Measurements from ENCODE around the gene LRP11.
A peak's percentile ranks its signal among the peaks of the same experiment; 100 is the strongest.
"Not testable (repeated sequence)": the region's sequence is repeated elsewhere in the genome, so short reads cannot be mapped to it uniquely, and the experiment has no call there.

Gene LRP11

GRCh38 chr6:149848343-149848742 lies 15.8 kb downstream of the LRP11 start:
- DNase-seq (ENCODE audit: low spot score) = not testable (repeated sequence)

DNA sequence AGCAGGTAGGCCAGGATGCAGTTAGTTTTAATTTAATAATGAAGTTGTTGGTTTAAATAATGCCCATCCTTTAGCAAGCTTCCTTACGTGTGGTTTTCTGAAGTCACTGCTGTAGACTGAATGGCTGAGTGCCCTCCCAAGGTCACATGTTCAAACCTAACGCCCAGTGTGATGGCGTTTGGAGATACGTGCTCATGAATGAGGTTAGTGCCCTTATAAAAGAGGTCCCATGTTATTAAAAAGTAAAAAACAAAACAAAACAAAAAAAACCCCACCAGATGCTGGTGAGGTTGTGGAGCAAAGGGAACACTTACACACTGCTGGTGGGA lies 16.3 kb downstream of the LRP11 start:
- DNase-seq (ENCODE audit: low spot score) = no peak

DNA sequence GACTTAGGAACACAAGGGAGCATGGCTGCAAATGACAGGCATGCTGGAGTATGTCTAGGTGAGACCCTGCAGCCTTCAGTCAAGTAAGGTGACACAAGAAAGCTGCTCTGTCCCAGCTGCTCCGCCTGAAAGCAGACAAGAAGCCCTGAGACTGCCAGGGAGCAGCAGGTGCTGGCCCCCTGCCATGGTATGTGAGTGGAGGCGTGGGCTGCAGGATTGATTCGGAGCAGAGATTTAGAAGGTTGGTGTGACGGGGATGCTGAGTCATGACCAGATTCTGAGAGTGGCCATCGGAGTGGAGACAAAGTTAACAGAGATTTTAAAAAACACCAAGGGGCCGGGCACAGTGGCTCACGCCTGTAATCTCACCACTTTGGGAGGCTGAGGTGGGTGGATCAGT lies 17.8 kb downstream of the LRP11 start:
- no peak for DNase-seq (ENCODE audit: low spot score)

DNA sequence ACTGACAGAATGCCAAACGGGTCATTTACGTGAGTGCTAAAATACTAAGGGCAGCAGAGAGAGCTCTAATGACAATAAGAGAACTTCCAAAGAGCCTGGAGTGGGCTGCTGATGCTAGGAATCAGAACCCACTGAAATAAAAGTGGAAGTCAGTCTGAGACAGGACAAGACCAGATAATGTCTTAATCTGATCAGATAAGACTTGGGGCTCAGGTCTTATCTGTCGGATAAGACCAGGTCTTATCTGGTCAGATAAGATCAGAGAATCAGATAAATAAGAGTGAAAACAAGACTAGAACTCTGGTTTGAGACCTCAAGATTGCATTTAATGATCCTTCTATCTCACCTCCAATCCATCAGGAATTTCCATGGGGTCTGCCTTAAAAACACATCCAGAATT lies 18.6 kb downstream of the LRP11 start:
- no peak for DNase-seq (ENCODE audit: low spot score)

DNA sequence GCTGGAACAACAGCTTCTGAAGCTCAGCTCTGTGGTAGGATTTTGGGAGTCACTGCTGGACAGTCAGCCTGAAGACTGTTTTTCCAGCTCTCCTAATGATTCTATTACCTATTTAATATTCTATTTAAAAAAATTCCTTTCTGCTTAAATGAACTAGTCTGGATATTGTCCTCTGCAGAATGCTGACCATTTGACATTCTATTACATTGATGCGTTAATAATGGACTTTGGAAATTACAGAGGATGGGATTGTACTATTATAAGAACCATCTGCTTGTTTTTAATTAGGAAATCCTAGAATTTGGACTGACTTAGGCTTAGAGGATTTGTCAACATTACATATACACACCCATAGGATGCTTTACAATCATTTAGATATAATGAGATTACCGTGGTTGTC lies 19.7 kb downstream of the LRP11 start:
- DNase-seq (ENCODE audit: low spot score) = no peak

DNA sequence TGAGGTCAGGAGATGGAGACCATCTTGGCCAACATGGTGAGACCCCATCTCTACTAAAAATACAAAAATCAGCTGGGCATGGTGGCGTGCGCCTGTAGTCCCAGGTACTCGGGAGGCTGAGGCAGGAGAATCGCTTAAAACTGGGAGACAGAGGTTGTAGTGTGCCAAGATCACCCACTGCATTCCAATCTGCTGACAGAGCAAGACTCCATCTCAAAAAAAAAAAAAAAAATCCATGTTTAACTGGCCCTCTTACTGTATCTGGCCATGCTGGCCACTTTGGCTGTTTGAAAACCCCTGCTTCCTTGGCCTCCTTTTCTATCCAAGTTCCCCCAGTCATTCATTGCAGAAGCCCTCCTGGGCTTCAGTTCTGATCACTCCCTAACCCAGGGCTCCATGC lies 20.1 kb downstream of the LRP11 start:
- not testable (repeated sequence) for DNase-seq (ENCODE audit: low spot score)

DNA sequence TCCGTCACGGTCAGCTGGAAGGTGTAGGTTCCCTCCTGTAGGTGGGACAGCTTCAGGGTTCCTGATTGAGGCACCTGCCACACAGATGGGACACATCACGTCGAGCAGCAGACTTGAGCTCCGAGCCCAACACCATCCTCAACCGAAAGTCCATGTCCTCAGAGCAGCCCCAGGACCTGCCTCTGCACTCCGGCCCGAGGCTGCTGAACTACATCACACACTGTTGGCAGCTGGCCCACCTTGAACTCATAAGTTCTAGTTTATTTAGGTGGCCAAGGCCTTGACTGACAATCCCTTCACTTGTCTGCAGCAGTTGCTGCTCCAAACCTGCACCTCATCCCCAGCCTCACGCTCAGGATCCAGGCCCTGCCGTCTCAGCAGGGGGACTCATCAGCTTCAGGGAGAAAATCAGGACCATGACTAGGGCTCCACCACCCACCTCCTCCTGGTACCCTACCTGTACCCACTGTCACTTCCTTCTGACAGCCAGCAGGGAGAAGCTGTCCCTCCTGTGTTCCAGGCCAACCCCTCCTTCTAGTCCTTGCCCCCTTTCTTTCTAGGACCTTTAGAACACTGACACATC lies 21.0 kb downstream of the LRP11 start:
- no peak for DNase-seq (ENCODE audit: low spot score)

DNA sequence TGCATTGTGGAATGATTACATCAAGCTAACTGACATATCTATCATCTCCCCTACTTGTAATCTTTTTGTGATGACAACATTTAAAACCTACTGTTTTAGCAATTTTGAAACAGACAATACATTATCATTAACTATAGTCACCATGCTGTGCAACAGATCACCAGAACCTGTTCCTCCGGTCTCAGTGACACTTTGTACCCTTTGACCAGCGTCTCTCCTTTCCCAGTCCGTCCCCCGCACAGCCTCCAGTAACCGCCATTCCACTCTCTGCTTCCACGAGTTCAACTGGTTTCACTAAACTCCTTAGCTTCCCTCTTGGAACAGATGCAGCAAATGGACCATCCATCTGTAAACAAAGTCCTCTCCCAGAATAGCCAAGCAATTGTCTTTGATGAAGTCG lies 21.8 kb downstream of the LRP11 start:
- no peak for DNase-seq (ENCODE audit: low spot score)

- no peak for DNase-seq (ENCODE audit: low spot score)
These were observed 23.6 kb downstream of the LRP11 start for GRCh38 chr6:149840345-149841075.

DNA sequence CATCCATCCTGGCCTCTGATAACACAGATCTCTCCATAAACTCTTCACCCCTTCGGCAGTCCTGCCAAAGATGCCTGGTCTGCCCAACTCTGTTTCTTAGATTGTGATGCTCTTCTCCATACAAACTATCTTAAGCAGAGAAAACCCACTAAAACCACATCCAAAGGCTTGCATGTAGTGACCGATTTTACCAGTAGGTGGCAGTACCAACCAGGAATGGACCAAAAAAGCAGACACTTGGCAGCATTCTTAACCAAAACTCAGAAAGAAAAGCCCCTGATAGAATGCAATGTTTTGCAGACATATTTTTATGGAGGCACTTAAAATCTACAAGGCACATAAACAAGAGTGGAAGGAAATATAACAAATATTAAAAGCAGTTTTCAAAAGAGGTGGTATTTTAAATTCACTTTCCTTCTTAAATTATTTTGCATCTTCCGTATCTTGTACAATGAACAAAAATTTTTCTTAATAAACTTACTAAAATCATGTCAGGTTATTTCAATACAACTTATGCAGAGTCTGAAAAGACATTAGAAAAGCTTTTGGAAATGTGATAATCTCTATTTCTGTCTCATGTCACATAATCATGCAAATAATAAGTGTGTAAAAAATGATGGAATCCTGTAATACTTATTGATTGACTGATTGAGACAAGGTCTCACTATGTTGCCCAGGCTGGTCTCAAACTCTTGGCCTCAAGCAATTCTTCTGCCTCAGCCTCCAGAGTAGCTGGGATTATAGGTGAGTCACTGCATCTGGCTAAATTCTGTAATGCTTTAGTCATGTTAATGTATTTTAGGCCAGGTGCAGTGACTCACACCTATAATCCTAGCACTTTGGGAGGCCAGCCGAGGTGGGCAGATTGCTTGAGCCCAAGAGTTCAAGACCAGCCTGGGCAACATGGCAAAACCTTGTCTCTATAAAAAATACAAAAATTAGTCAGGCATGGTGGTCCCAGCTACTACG lies 29.4 kb downstream of the LRP11 start:
- DNase-seq (ENCODE audit: low spot score) = peak; percentile 68

DNA sequence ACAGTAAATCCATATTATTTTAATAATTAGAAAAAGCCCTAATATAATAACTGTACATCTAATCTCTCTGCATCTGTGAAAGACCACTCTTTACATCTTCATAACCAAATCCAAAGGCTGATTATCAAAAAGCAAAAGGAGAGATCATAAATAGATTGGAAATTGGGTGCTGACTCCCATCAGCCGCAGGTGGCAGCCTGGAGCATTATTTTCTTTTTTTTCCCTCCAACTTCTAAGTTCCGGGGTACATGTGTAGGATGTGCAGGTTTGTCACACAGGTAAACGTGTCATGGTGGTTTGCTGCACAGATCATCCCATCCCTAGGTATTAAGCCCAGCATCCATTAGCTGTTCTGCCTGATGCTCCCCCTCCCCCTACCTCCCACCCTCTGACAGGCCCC lies 30.5 kb downstream of the LRP11 start:
- no peak for DNase-seq (ENCODE audit: low spot score)

DNA sequence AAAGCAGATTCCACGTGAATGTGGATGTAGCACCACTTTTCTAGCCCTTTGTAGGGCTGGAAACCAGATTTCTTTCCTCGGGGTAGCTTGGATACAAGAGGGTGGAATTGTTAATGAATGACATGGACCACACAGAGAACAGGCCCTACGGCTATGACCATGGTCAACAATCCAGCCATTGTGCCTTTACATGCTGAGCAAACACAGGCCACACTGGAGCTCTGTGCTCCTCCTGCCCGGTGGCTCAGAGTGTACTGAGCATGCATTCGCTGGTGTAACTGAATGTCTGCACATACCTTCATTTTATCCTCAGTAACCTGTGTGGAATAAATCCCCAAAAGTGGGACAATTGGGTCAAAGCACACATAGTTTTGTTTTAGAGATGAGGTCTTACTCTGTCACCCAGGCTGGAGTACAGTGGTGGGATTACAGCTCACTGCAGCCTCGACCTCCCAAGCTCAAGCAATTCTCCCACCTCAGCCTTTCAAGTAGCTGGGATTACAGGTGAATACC lies 32.8 kb downstream of the LRP11 start:
- DNase-seq (ENCODE audit: low spot score) = no peak

DNA sequence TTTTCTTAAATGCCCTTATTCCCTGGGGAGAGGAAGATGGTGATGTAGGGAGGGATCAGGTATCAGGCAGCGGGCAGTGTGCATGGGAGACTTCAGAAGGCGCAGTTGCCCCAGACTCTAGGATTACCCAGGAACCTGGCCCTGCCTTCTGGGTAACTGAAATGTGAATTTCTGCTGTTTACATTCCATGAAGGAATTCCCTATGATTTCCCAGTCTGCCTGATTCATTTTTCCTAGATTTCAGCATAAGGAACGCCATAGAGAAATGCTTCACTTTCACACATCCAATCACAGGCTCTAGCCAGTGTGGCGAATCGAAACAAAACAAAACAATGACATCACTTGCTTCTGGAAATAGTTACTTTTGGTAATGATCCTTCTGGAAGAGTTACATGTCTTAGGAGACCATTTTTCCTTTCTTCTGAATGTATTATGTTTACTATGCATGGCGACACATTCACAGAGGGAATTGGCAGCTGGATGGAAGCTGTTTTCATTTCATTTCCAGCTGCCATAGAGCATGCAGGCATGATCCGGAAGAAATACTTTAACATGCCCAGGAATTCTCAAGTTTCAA lies 33.3 kb downstream of the LRP11 start:
- DNase-seq (ENCODE audit: low spot score) = no peak

DNA sequence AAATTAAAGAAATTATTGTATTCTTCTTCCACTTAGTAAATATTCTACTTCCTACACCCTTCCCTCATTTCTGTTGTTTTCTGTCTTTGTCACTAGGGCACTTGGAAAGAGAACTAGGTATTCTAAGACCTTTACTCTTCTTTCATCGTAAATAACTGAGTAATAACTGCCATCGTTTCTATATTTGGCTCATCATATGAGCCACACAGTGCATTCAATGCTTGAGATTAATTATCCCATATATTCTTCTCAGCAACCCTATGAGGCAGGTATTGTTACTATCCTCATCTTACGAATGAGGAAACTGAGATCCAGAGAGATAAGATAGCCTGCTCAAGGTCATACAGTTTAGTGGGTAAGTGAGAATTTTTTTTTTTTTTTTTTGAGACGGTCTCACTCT lies 38.9 kb downstream of the LRP11 start:
- no peak for DNase-seq (ENCODE audit: low spot score)

- no peak for DNase-seq (ENCODE audit: low spot score)
These were observed 41.1 kb downstream of the LRP11 start for GRCh38 chr6:149823013-149823412.

DNA sequence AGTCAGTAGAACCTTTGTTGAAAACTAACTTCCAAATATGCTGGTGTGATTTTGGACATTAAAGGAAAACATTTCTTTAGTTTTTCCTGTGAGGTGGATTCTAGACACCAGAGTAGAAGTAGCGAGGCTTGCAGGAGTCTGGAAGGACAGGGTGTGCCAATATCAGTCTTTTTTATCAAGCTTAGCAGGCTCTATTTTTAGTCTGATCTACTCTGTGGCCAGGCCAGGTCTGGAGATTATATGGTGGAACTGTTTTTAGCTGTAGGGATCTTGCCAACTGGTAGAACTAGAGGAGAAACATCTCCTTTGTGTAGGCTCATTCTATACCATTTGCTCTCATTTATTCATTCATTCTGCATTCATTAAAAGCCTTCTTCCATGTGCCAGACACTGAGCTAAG lies 42.7 kb downstream of the LRP11 start:
- no peak for DNase-seq (ENCODE audit: low spot score)

DNA sequence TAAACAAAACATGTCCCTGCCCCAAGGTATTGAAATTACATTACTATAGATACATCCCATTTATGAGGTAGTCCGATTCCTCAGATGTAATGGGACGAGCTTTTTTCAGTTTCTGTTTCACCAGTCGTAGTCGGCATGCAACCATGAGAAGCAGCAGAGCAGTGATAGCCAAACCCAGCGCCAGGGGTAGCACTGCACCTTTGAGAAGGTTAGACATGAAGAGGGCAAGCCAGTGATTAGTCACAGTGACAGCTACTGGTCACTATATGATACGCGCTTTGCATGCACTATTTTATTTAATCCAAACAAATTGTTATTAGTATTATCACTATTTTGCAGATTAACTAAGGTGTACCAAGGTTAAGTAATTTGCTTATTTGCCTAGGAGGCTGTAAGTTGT lies 43.7 kb downstream of the LRP11 start:
- DNase-seq (ENCODE audit: low spot score) = no peak

GRCh38 chr6:149815788-149816187 lies 48.4 kb downstream of the LRP11 start:
- no peak for DNase-seq (ENCODE audit: low spot score)

- DNase-seq (ENCODE audit: low spot score) = no peak
These were observed 50.8 kb downstream of the LRP11 start for GRCh38 chr6:149813351-149813750.

GRCh38 chr6:149809798-149810197 lies 54.4 kb downstream of the LRP11 start:
- DNase-seq (ENCODE audit: low spot score) = no peak

DNA sequence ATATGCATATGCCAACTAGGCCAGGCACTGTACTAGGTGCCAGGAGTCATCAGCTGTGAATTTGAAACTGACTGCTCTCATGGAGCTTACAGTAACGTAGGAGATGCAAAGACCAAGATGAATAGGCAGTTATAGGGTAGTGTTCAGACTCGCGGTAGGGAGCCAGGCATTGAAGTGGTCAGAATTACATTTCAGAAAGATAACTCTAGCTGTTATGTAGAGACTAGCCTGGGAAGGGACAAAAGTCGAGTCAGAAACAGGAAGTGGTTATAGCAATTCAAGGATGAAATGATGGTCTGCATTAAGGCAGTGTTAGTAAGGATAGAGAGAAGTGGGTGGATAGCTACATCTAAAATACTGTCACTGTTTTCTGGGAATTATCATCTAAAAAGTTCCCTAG lies 58.0 kb downstream of the LRP11 start:
- no peak for DNase-seq (ENCODE audit: low spot score)

- DNase-seq (ENCODE audit: low spot score) = no peak
These were observed 80.6 kb downstream of the LRP11 start for GRCh38 chr6:149783551-149783950.

- DNase-seq (ENCODE audit: low spot score) = no peak
These were observed 81.8 kb downstream of the LRP11 start for GRCh38 chr6:149782337-149782736.
